ENCODE data around the gene SEMG2.

Gene SEMG2

GRCh38 chr20:45235995-45236394 is 14.8 kb downstream of the SEMG2 start:
- DNase-seq, result no peak

GRCh38 chr20:45238139-45238538 is 17.0 kb downstream of the SEMG2 start:
- no peak for DNase-seq

- DNase-seq, result no peak
Observed at GRCh38 chr20:45246109-45246508, 24.9 kb downstream of the SEMG2 start.

GRCh38 chr20:45247865-45248264 is 26.7 kb downstream of the SEMG2 start:
- no peak for DNase-seq

- DNase-seq, result no peak
Observed at GRCh38 chr20:45248609-45249008, 27.4 kb downstream of the SEMG2 start.

GRCh38 chr20:45251884-45252560 is 30.8 kb downstream of the SEMG2 start:
- DNase-seq, result no peak

- DNase-seq, result no peak
Observed at GRCh38 chr20:45253261-45253660, 32.1 kb downstream of the SEMG2 start.

GRCh38 chr20:45254383-45255262 is 33.5 kb downstream of the SEMG2 start, which contains the start of gene SLPI:
Gene SLPI (minus strand): TSS chr20:45254564. CDS start chr20:45254543, 21 bp downstream.
- no peak for DNase-seq

- DNase-seq, result no peak
Observed at GRCh38 chr20:45257161-45257560, 36.0 kb downstream of the SEMG2 start.

GRCh38 chr20:45257711-45258110 is 36.5 kb downstream of the SEMG2 start:
- DNase-seq, result no peak

GRCh38 chr20:45258259-45258658 is 37.1 kb downstream of the SEMG2 start:
- DNase-seq, result no peak

- DNase-seq, result no peak
Observed at GRCh38 chr20:45258664-45259063, 37.5 kb downstream of the SEMG2 start.

- no peak for DNase-seq
Observed at GRCh38 chr20:45263556-45264266, 42.5 kb downstream of the SEMG2 start.

GRCh38 chr20:45266977-45267376 is 45.8 kb downstream of the SEMG2 start:
- no peak for DNase-seq

- DNase-seq, result no peak
Observed at GRCh38 chr20:45268531-45268930, 47.4 kb downstream of the SEMG2 start.

- no peak for DNase-seq
Observed at GRCh38 chr20:45269056-45269455, 47.9 kb downstream of the SEMG2 start.

- no peak for DNase-seq
Observed at GRCh38 chr20:45269754-45270270, 48.6 kb downstream of the SEMG2 start.
